Progenitor cell of endocrine pancreas (in vitro differentiated cells): ENCODE data around the gene ARMC5. TPM values are rescaled to one million over a fixed set of nuclear protein-coding genes. Genes with fewer than 3 reads are reported as not detected.

Experiments
- DNase-seq: peaks from one replicate; pipeline ENCODE4 v3.0.0; 2021; ENCODE audit warnings: low spot score; ENCODE audit not compliant: unreplicated experiment
- H3K27ac Mint-ChIP-seq: 2 replicates; pipeline ENCODE4 v1.8.0; 2021; ENCODE audit warnings: mild to moderate bottlenecking, moderate library complexity, mixed read lengths
- H3K27me3 Mint-ChIP-seq: 2 replicates; pipeline ENCODE4 v1.8.0; 2021; ENCODE audit warnings: mixed read lengths
- H3K36me3 Mint-ChIP-seq: 2 replicates; pipeline ENCODE4 v1.8.0; 2022; ENCODE audit warnings: mixed read lengths; ENCODE audit not compliant: insufficient read depth
- H3K4me1 Mint-ChIP-seq: 2 replicates; pipeline ENCODE4 v1.8.0; 2021; ENCODE audit warnings: low read depth, mixed read lengths
- H3K4me3 Mint-ChIP-seq: 2 replicates; pipeline ENCODE4 v1.8.0; 2021; ENCODE audit warnings: low read depth, mild to moderate bottlenecking, moderate library complexity, mixed read lengths
- H3K9me3 Mint-ChIP-seq: 2 replicates; pipeline ENCODE4 v1.8.0; 2021; ENCODE audit warnings: low read depth, mixed read lengths
- CTCF ChIP-seq: fragments of 200-600 bp; sonication (generic); IDR thresholded peaks from one replicate; pipeline ENCODE4 v1.5.0; 2021; ENCODE audit warnings: antibody characterized with exemption, mild to moderate bottlenecking; ENCODE audit not compliant: unreplicated experiment
- total RNA-seq: library from RNA; stranded (reverse); gene quantifications from 2 replicates; pipeline ENCODE4 v1.2.1, GENCODE V29; 2021

Gene ARMC5
- total RNA-seq, 1 donor from 2014 or later: 14.8 TPM

- H3K9me3 Mint-ChIP-seq: no peaks in the 10 kb centered on the region
- no peak overlapping the region for H3K4me3 Mint-ChIP-seq
- no peaks in the 10 kb centered on the region for H3K27me3 Mint-ChIP-seq
- H3K36me3 Mint-ChIP-seq: peaks cover 10% of the 10 kb centered on the region
- no peak for TF ChIP-seq CTCF
- DNase-seq: no peak
- H3K27ac Mint-ChIP-seq: no peak overlapping the region
- H3K4me1 Mint-ChIP-seq: peaks cover 9% of the 10 kb centered on the region
Observed at GRCh38 chr16:31461921-31462804, 2.9 kb downstream of the ARMC5 start.

- no peak overlapping the region for H3K4me3 Mint-ChIP-seq
- peaks cover 10% of the 10 kb centered on the region for H3K36me3 Mint-ChIP-seq
- H3K4me1 Mint-ChIP-seq: peaks cover 4% of the 10 kb centered on the region
- H3K27me3 Mint-ChIP-seq: no peaks in the 10 kb centered on the region
- no peak overlapping the region for H3K27ac Mint-ChIP-seq
- no peaks in the 10 kb centered on the region for H3K9me3 Mint-ChIP-seq
- no peak for DNase-seq
- no peak for TF ChIP-seq CTCF
Observed at GRCh38 chr16:31464348-31464769, 5.1 kb downstream of the ARMC5 start.

GRCh38 chr16:31464781-31465260 lies 5.5 kb downstream of the ARMC5 start:
- H3K27me3 Mint-ChIP-seq: no peaks in the 10 kb centered on the region
- H3K36me3 Mint-ChIP-seq: peaks cover 10% of the 10 kb centered on the region
- no peak for DNase-seq
- no peak overlapping the region for H3K27ac Mint-ChIP-seq
- no peak overlapping the region for H3K4me3 Mint-ChIP-seq
- peaks cover 4% of the 10 kb centered on the region for H3K4me1 Mint-ChIP-seq
- no peak for TF ChIP-seq CTCF
- no peaks in the 10 kb centered on the region for H3K9me3 Mint-ChIP-seq

GRCh38 chr16:31465788-31466370 lies 6.6 kb downstream of the ARMC5 start:
- H3K27ac Mint-ChIP-seq: no peak overlapping the region
- no peak for TF ChIP-seq CTCF

GRCh38 chr16:31466381-31466841 lies 7.1 kb downstream of the ARMC5 start:
- Mint-ChIP-seq H3K27ac (no peak overlapping the region), H3K4me3 (no peak overlapping the region), H3K36me3 (peaks cover 10% of the 10 kb centered on the region), H3K9me3 (no peaks in the 10 kb centered on the region), H3K27me3 (peaks cover 11% of the 10 kb centered on the region), H3K4me1 (no peaks in the 10 kb centered on the region)
- TF ChIP-seq CTCF: no peak
- DNase-seq: no peak

More at GRCh38 chr16:31465788-31466370, 6.6 kb downstream of the ARMC5 start:
- no peaks in the 10 kb centered on the region for H3K9me3 Mint-ChIP-seq
- peaks cover 10% of the 10 kb centered on the region for H3K36me3 Mint-ChIP-seq
- peaks cover 5% of the 10 kb centered on the region for H3K27me3 Mint-ChIP-seq
- no peaks in the 10 kb centered on the region for H3K4me1 Mint-ChIP-seq
- no peak for DNase-seq
- H3K4me3 Mint-ChIP-seq: no peak overlapping the region
